B cell (primary cell): Measurements from ENCODE around the gene ZBTB43.

Experiments
- EZH2 ChIP-seq: IDR thresholded peaks from 2 replicates; pipeline ENCODE4 v1.6.1; 2012; ENCODE audit warnings: borderline replicate concordance, low read depth, mild to moderate bottlenecking, moderate library complexity, low read length; ENCODE audit not compliant: insufficient read depth, poor library complexity, severe bottlenecking
- TF ChIP-seq, protein P1 (sequence below): fragments of 200-600 bp; IDR thresholded peaks from one replicate; pipeline ENCODE4 v1.8.0; 2022; ENCODE audit warnings: antibody characterized with exemption, mild to moderate bottlenecking

DNA sequence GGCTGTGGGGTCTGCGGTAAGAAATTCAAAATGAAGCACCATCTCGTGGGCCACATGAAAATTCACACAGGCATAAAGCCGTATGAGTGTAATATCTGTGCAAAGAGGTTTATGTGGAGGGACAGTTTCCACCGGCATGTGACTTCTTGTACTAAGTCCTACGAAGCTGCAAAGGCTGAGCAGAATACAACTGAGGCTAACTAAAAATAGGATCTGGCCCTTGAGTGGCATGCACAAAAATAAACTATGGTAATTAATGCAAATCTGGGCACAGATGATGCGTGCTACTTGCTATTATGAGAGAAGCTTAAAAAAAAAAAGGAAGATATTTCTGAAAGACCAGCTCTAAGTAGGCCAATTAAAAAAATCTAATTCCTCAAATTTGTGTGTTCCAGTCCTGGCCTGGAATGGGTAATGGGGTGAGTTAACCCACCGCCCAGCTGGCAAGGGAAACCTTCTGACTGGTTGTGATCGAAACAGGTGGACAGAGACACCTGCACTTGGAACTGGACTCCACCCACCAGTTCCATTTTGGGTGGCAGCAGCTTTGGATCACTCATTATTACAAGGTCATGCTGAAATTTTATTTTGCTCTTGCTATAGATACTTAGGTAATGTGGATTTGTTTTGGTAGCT is 29.0 kb downstream of the ZBTB43 start:
- TF ChIP-seq EZH2: no peak
- TF ChIP-seq, protein P1, sequence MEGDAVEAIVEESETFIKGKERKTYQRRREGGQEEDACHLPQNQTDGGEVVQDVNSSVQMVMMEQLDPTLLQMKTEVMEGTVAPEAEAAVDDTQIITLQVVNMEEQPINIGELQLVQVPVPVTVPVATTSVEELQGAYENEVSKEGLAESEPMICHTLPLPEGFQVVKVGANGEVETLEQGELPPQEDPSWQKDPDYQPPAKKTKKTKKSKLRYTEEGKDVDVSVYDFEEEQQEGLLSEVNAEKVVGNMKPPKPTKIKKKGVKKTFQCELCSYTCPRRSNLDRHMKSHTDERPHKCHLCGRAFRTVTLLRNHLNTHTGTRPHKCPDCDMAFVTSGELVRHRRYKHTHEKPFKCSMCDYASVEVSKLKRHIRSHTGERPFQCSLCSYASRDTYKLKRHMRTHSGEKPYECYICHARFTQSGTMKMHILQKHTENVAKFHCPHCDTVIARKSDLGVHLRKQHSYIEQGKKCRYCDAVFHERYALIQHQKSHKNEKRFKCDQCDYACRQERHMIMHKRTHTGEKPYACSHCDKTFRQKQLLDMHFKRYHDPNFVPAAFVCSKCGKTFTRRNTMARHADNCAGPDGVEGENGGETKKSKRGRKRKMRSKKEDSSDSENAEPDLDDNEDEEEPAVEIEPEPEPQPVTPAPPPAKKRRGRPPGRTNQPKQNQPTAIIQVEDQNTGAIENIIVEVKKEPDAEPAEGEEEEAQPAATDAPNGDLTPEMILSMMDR: no peak
